GM12892 (cell line): Measurements from ENCODE around the gene BRF1.

Source experiments
- DNase-seq: peaks from one replicate; pipeline ENCODE4 v3.0.0; 2011; ENCODE audit not compliant: insufficient read length
- FAIRE-seq: peaks from 2 replicates; lab custom pipeline; 2011; peaks lifted over from hg19 to GRCh38; lab: Jason Lieb, UNC
- POLR2A ChIP-seq: IDR thresholded peaks from 2 replicates; pipeline ENCODE4 v1.6.1; 2011; ENCODE audit warnings: low read depth, low read length, control low read depth
- POLR2AphosphoS5 ChIP-seq: IDR thresholded peaks from 2 replicates; pipeline ENCODE4 v1.6.1; 2011; ENCODE audit warnings: low read depth, low read length, control low read depth
- TAF1 ChIP-seq: IDR thresholded peaks from 2 replicates; pipeline ENCODE4 v1.6.1; 2011; ENCODE audit warnings: low read depth, mild to moderate bottlenecking, control low read depth, low read length, borderline replicate concordance

Gene BRF1

GRCh38 chr14:105247026-105247425 is 53.8 kb downstream of the BRF1 start:
- FAIRE-seq, result no peak
- no peak for TF ChIP-seq POLR2AphosphoS5
- no peak for TF ChIP-seq TAF1
- TF ChIP-seq POLR2A, result no peak

GRCh38 chr14:105244334-105244733 is 56.5 kb downstream of the BRF1 start:
- FAIRE-seq, result no peak
- TF ChIP-seq TAF1 (no peak), POLR2AphosphoS5 (no peak)
- DNase-seq, result no peak

More at GRCh38 chr14:105247026-105247425, 53.8 kb downstream of the BRF1 start:
- DNase-seq, result no peak

GRCh38 chr14:105241641-105242040 is 59.2 kb downstream of the BRF1 start:
- DNase-seq (no peak), FAIRE-seq (no peak)
- TF ChIP-seq POLR2A (no peak), TAF1 (no peak), POLR2AphosphoS5 (no peak)

GRCh38 chr14:105240811-105241576 is 59.8 kb downstream of the BRF1 start:
- no peak for DNase-seq
- no peak for FAIRE-seq
- TF ChIP-seq POLR2A, result no peak
- TF ChIP-seq POLR2AphosphoS5, result no peak
- no peak for TF ChIP-seq TAF1

- no peak for FAIRE-seq
- DNase-seq, result no peak
- TF ChIP-seq TAF1 (no peak), POLR2AphosphoS5 (no peak), POLR2A (no peak)
Observed at GRCh38 chr14:105229099-105229655, 71.6 kb downstream of the BRF1 start.

GRCh38 chr14:105228562-105228961 is 72.2 kb downstream of the BRF1 start:
- FAIRE-seq (no peak), DNase-seq (no peak)
- TF ChIP-seq POLR2A (no peak), TAF1 (no peak), POLR2AphosphoS5 (no peak)

- no peak for DNase-seq
- TF ChIP-seq POLR2A (no peak), POLR2AphosphoS5 (no peak), TAF1 (no peak)
- FAIRE-seq, result no peak
Observed at GRCh38 chr14:105227346-105227745, 73.5 kb downstream of the BRF1 start.

GRCh38 chr14:105226198-105226597 is 74.6 kb downstream of the BRF1 start:
- no peak for FAIRE-seq
- TF ChIP-seq POLR2AphosphoS5 (no peak), POLR2A (no peak)
- DNase-seq, result no peak

- no peak for FAIRE-seq
- TF ChIP-seq POLR2A (no peak), POLR2AphosphoS5 (no peak), TAF1 (no peak)
- no peak for DNase-seq
Observed at GRCh38 chr14:105224845-105225570, 75.8 kb downstream of the BRF1 start.

GRCh38 chr14:105223770-105224544 is 76.8 kb downstream of the BRF1 start:
- DNase-seq, result no peak
- TF ChIP-seq POLR2AphosphoS5, result no peak
- TF ChIP-seq TAF1, result no peak
- no peak for TF ChIP-seq POLR2A
- FAIRE-seq, result no peak

GRCh38 chr14:105223260-105223659 is 77.5 kb downstream of the BRF1 start:
- FAIRE-seq, result peak; percentile 9
- TF ChIP-seq POLR2AphosphoS5 (no peak), TAF1 (no peak), POLR2A (no peak)
- DNase-seq, result no peak
